ENCODE results near the gene CYTH1. TPM values are rescaled to one million over a fixed set of nuclear protein-coding genes. Genes with fewer than 3 reads are reported as not detected.

CYTH1 gene
- polyA plus RNA-seq, 2 of the 4 experiments (the other 2 are of a cell fraction): 38.5 to 46.2 TPM

DNA sequence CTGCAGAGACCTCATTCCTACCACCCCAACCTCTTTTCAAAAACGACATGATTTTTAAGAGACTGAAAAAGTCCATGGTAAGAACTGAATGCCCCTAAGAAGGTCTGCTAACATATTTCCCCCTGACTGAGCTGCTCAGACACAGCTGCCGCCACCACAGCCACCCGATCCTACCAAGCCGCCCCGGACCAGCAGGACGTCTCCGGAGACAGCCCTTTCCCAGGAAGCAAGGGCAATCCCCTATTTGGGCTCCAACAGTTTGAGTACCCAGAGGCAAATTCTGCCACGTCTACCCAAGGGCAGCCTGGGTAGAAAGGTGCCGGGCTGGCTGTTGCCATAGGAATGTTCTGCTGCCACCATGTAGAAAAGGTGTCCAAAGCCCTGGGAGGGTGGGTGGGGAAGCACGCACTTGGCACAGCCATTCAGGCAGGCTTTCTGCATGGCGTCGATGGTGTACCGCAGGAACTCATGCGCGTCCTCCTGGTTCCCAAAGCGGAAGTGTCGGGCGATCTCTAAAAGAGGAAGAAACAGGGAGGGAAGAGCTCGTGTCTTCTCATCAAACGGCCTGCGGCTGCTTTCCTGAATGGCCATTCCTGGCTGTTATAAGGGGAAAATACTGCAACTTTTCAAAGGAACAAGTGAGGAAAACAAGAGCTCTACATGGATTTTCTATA, 44.9 kb upstream of the CYTH1 start:
- ChIA-PET CTCF (interaction anchor here (0.6 to 2.1 kb wide), 11 partner anchors 9 to 330 kb away, joined by 3 to 7 read pairs (median 3); no protein-coding TSS in a partner anchor), POLR2A (no interaction called here)
- WGBS (ENCODE audit: missing lambda C conversion rate): 95% methylated on average over 21 of the region's 21 CpGs
- FAIRE-seq (no peak), DNase-seq (ENCODE audit: low read depth in 1 of 2, low spot score in 1 of 2) (no peak), ATAC-seq (no peak)
- no peaks in the 10 kb centered on the region for H3K9me3 ChIP-seq
- H3K4me1 ChIP-seq: no peaks in the 10 kb centered on the region
- no peak for TF ChIP-seq SMC3 (IDR thresholded peaks at IDR 0.05)
- TF ChIP-seq, protein P1, sequence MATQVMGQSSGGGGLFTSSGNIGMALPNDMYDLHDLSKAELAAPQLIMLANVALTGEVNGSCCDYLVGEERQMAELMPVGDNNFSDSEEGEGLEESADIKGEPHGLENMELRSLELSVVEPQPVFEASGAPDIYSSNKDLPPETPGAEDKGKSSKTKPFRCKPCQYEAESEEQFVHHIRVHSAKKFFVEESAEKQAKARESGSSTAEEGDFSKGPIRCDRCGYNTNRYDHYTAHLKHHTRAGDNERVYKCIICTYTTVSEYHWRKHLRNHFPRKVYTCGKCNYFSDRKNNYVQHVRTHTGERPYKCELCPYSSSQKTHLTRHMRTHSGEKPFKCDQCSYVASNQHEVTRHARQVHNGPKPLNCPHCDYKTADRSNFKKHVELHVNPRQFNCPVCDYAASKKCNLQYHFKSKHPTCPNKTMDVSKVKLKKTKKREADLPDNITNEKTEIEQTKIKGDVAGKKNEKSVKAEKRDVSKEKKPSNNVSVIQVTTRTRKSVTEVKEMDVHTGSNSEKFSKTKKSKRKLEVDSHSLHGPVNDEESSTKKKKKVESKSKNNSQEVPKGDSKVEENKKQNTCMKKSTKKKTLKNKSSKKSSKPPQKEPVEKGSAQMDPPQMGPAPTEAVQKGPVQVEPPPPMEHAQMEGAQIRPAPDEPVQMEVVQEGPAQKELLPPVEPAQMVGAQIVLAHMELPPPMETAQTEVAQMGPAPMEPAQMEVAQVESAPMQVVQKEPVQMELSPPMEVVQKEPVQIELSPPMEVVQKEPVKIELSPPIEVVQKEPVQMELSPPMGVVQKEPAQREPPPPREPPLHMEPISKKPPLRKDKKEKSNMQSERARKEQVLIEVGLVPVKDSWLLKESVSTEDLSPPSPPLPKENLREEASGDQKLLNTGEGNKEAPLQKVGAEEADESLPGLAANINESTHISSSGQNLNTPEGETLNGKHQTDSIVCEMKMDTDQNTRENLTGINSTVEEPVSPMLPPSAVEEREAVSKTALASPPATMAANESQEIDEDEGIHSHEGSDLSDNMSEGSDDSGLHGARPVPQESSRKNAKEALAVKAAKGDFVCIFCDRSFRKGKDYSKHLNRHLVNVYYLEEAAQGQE (IDR thresholded peaks at IDR 0.05): no peak
- no peak for TF ChIP-seq JUNB (IDR thresholded peaks at IDR 0.05)
- TF ChIP-seq ZC3H11A (IDR thresholded peaks at IDR 0.05): no peak
- TF ChIP-seq JUN (IDR thresholded peaks at IDR 0.05): no peak
- no peak for TF ChIP-seq FOSL2 (IDR thresholded peaks at IDR 0.05)
- no peak for TF ChIP-seq FOSL2 (CRISPR knock-in tag; IDR thresholded peaks at IDR 0.05)
- TF ChIP-seq NR3C1 (IDR thresholded peaks at IDR 0.05): no peak
- no peak for TF ChIP-seq HEYL (CRISPR knock-in tag; IDR thresholded peaks at IDR 0.05)
- TF ChIP-seq HDAC2 (IDR thresholded peaks at IDR 0.05): no peak
- no peak for TF ChIP-seq CBX8 (IDR thresholded peaks at IDR 0.05)
- TF ChIP-seq HOXB5 (CRISPR knock-in tag; IDR thresholded peaks at IDR 0.05): no peak
- TF ChIP-seq TFCP2L1 (CRISPR knock-in tag; IDR thresholded peaks at IDR 0.05): no peak
- no peak for TF ChIP-seq RNF2 (IDR thresholded peaks at IDR 0.05; ENCODE audit: borderline replicate concordance, low read depth)
- no peak for TF ChIP-seq EHF (CRISPR knock-in tag; IDR thresholded peaks at IDR 0.05)
- no peak for TF ChIP-seq FOSB (CRISPR knock-in tag; IDR thresholded peaks at IDR 0.05)
- no peak overlapping the region for H3K27ac ChIP-seq
- no peak overlapping the region for H3K4me2 ChIP-seq
- H3K4me3 ChIP-seq: no peak overlapping the region

DNA sequence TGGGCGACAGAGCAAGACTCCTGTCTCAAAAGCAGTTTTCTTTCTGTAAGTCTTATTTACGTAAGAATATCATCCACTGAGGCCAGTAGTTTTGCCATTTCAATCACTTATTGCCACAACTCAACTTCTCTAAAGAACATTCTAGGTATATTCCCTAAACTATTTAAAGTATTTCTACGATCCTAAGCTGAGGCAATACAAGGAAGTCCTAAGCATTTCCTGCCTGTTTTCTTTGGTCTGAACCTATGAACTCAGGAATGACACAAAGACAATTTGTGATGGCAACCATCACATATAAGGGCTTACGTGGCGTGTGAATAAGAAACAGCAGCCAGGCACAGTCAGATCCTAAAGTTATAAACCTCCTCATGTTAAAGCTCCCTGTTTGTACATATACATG, 44.3 kb upstream of the CYTH1 start:
- no peaks in the 10 kb centered on the region for H3K4me1 ChIP-seq
- H3K4me2 ChIP-seq: no peak overlapping the region
- TF ChIP-seq NFE2L2 (conservative IDR thresholded peaks at IDR 0.05; ENCODE audit: low read length): no peak
- TF ChIP-seq RCOR1 (IDR thresholded peaks at IDR 0.05; ENCODE audit: low read depth, low read length): no peak
- TF ChIP-seq POLR2A (IDR thresholded peaks at IDR 0.05; ENCODE audit: low read length): no peak
- TF ChIP-seq POLR2AphosphoS2 (conservative IDR thresholded peaks at IDR 0.05; ENCODE audit: low read length): no peak
- no peak for TF ChIP-seq RFX5 (IDR thresholded peaks at IDR 0.05)
- no peak for TF ChIP-seq HEYL (CRISPR knock-in tag; IDR thresholded peaks at IDR 0.05)
- TF ChIP-seq TP53 (CRISPR knock-in tag; IDR thresholded peaks at IDR 0.05): no peak
- no peak for TF ChIP-seq MAFK (IDR thresholded peaks at IDR 0.05; ENCODE audit: partially characterized antibody)
- TF ChIP-seq EHF (CRISPR knock-in tag; IDR thresholded peaks at IDR 0.05): no peak
- no peak for TF ChIP-seq EHMT2 (IDR thresholded peaks at IDR 0.05; ENCODE audit: low read depth)
- no peak for TF ChIP-seq FOSB (CRISPR knock-in tag; IDR thresholded peaks at IDR 0.05)
- ChIA-PET POLR2A (no interaction called here), CTCF (interaction anchor here (0.6 to 2.1 kb wide), 8 partner anchors 9 to 576 kb away, joined by 3 to 7 read pairs (median 3); no protein-coding TSS in a partner anchor)
- WGBS (ENCODE audit: missing lambda C conversion rate): 92% methylated on average over 5 of the region's 5 CpGs
- no peak overlapping the region for H3K4me3 ChIP-seq
- no peaks in the 10 kb centered on the region for H3K9me3 ChIP-seq
- no peak overlapping the region for H3K27ac ChIP-seq
- ATAC-seq (no peak), DNase-seq (ENCODE audit: low read depth in 1 of 2, low spot score in 1 of 2) (no peak), FAIRE-seq (no peak)

DNA sequence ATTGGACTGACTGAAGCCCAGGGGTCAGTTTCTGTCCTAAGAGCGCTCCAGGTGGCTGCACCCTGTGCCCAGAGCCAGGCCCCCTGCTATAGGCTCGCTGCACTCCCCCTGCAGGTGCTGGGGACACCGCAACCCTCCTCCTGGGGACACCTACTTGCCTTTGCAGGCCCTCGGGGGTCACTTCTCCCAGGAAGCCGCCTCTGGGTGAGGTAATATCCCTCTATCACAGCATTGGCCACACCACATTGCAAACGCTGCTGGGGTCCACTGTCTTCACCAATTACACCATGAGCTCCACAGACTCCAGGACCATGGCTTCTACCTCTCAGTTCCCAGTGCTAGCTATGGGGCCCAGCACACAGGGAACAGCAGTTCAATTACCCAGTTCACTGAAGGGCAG, 43.6 kb upstream of the CYTH1 start:
- ChIA-PET CTCF (interaction anchor here (0.7 to 2.1 kb wide), 4 partner anchors 10 to 575 kb away, joined by 3 to 7 read pairs (median 4); no protein-coding TSS in a partner anchor), POLR2A (no interaction called here)
- no peak overlapping the region for H3K4me2 ChIP-seq
- no peaks in the 10 kb centered on the region for H3K4me1 ChIP-seq
- no peak overlapping the region for H3K4me3 ChIP-seq
- no peak for FAIRE-seq
- DNase-seq (ENCODE audit: low read depth in 1 of 2, low spot score in 1 of 2): no peak
- WGBS (ENCODE audit: missing lambda C conversion rate): 96% methylated on average over 6 of the region's 6 CpGs
- H3K9me3 ChIP-seq: no peaks in the 10 kb centered on the region
- TF ChIP-seq KDM5A (IDR thresholded peaks at IDR 0.05) (no peak), HOXB5 (CRISPR knock-in tag; IDR thresholded peaks at IDR 0.05) (no peak), ZSCAN20 (CRISPR knock-in tag; IDR thresholded peaks at IDR 0.05) (no peak), HOXA7 (CRISPR knock-in tag; IDR thresholded peaks at IDR 0.05) (no peak), CBX8 (IDR thresholded peaks at IDR 0.05) (no peak), HDAC2 (IDR thresholded peaks at IDR 0.05) (no peak), MAZ (IDR thresholded peaks at IDR 0.05; ENCODE audit: borderline replicate concordance, low read depth, low read length) (no peak), NPAS2 (CRISPR knock-in tag; IDR thresholded peaks at IDR 0.05; ENCODE audit: borderline replicate concordance) (no peak), TP53 (CRISPR knock-in tag; IDR thresholded peaks at IDR 0.05) (no peak)
- TF ChIP-seq, protein P2, sequence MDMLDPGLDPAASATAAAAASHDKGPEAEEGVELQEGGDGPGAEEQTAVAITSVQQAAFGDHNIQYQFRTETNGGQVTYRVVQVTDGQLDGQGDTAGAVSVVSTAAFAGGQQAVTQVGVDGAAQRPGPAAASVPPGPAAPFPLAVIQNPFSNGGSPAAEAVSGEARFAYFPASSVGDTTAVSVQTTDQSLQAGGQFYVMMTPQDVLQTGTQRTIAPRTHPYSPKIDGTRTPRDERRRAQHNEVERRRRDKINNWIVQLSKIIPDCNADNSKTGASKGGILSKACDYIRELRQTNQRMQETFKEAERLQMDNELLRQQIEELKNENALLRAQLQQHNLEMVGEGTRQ (IDR thresholded peaks at IDR 0.05): no peak
- TF ChIP-seq, protein P3, sequence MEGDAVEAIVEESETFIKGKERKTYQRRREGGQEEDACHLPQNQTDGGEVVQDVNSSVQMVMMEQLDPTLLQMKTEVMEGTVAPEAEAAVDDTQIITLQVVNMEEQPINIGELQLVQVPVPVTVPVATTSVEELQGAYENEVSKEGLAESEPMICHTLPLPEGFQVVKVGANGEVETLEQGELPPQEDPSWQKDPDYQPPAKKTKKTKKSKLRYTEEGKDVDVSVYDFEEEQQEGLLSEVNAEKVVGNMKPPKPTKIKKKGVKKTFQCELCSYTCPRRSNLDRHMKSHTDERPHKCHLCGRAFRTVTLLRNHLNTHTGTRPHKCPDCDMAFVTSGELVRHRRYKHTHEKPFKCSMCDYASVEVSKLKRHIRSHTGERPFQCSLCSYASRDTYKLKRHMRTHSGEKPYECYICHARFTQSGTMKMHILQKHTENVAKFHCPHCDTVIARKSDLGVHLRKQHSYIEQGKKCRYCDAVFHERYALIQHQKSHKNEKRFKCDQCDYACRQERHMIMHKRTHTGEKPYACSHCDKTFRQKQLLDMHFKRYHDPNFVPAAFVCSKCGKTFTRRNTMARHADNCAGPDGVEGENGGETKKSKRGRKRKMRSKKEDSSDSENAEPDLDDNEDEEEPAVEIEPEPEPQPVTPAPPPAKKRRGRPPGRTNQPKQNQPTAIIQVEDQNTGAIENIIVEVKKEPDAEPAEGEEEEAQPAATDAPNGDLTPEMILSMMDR (IDR thresholded peaks at IDR 0.05): no peak
- no peak overlapping the region for H3K27ac ChIP-seq
- ATAC-seq: peak in 1 of 2 experiments; percentile 4; a peak in 1 of 6 replicates
